Vagina (tissue), 2 donors: ENCODE measurements around the gene PDE5A.
"Not testable (repeated sequence)": the region's sequence is repeated elsewhere in the genome, so short reads cannot be mapped to it uniquely, and the experiment has no call there.

ENCODE experiments used
- CTCF ChIP-seq, 3 experiments: fragments of 450-650 bp in 2 of 3; fragments of 200-600 bp in 1 of 3; sonication (generic) in 1 of 3; IDR thresholded peaks; one replicate each; pipeline ENCODE4 v1.5.1; 2017 to 2019; ENCODE audit warnings: antibody characterized with exemption in 3 of 3, mild to moderate bottlenecking in 2 of 3, moderate library complexity in 2 of 3
- POLR2A ChIP-seq, 2 donors: fragments of 450-650 bp; IDR thresholded peaks; one replicate each; pipeline ENCODE4 v1.6.1; 2017; ENCODE audit warnings: antibody characterized with exemption in 2 of 2, mild to moderate bottlenecking in 2 of 2, moderate library complexity in 2 of 2
- POLR2AphosphoS5 ChIP-seq, 2 donors: sonication (generic); formaldehyde crosslinking; IDR thresholded peaks; one replicate each; pipeline ENCODE4 v1.9.0; 2017; ENCODE audit warnings: antibody characterized with exemption in 2 of 2, mild to moderate bottlenecking in 2 of 2, low read depth in 1 of 2; ENCODE audit not compliant: insufficient read depth in 1 of 2

GRCh38 chr4:119662612-119663011 lies 34.0 kb upstream of the PDE5A start:
- TF ChIP-seq POLR2AphosphoS5 (IDR thresholded peaks at IDR 0.05; ENCODE audit: insufficient read depth in 1 of 2, low read depth in 1 of 2); CTCF (IDR thresholded peaks at IDR 0.05); POLR2A (IDR thresholded peaks at IDR 0.05): not testable (repeated sequence)
